Stimulated activated CD4-positive, alpha-beta T cell treated with anti-CD3 and anti-CD28 coated beads, TNF-alpha, amount 100 ng/mL, for 4 hours (primary cell): ENCODE measurements around the gene TRIM31.

ENCODE experiments used
- DNase-seq, 3 experiments: peaks; one replicate each; pipeline ENCODE4 v3.0.0-alpha.2; 2020; ENCODE audit warnings: low read depth in 3 of 3

Gene TRIM31, protein sequence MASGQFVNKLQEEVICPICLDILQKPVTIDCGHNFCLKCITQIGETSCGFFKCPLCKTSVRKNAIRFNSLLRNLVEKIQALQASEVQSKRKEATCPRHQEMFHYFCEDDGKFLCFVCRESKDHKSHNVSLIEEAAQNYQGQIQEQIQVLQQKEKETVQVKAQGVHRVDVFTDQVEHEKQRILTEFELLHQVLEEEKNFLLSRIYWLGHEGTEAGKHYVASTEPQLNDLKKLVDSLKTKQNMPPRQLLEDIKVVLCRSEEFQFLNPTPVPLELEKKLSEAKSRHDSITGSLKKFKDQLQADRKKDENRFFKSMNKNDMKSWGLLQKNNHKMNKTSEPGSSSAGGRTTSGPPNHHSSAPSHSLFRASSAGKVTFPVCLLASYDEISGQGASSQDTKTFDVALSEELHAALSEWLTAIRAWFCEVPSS

DNA sequence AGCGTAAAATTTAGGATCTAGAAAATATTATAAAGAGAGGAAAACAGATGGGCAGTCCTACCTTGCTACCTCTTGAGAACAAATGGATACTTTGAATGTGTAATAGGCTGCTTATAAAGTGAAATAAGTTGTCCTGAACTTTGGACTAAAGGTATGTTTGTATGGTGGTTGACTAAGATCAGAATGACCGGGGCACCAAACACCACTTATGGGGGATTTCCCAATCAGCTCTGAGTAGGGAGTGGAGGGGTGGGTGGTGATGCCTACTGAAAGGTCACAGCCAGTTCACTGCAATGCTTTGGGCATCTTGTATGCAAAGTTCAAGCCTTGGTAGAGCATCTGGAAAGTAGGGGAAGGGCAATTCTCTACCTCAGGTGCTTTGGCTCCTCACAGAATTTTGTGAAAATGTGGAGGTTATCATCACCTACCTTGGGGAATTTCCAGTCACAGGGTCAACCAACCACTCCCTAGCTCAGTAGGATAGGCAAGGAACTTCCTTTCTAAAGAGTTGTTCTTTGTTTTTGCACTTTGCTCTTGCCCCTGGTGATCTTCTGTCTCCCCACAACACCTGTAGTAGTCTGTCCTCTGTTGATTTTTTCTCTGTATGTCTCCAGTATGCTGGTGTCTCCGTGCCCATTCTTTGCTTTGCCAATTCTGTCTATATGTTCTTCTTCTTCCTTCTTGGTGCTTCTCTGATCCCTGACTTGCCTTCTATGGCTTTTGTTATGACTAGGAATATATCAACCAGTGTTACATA, at the start of gene TRIM31:
Gene TRIM31 (minus strand): TSS at position 88 of the 757 bp plus-strand sequence. CDS start 285 bp downstream, outside the sequence.
- no peak for DNase-seq

DNA sequence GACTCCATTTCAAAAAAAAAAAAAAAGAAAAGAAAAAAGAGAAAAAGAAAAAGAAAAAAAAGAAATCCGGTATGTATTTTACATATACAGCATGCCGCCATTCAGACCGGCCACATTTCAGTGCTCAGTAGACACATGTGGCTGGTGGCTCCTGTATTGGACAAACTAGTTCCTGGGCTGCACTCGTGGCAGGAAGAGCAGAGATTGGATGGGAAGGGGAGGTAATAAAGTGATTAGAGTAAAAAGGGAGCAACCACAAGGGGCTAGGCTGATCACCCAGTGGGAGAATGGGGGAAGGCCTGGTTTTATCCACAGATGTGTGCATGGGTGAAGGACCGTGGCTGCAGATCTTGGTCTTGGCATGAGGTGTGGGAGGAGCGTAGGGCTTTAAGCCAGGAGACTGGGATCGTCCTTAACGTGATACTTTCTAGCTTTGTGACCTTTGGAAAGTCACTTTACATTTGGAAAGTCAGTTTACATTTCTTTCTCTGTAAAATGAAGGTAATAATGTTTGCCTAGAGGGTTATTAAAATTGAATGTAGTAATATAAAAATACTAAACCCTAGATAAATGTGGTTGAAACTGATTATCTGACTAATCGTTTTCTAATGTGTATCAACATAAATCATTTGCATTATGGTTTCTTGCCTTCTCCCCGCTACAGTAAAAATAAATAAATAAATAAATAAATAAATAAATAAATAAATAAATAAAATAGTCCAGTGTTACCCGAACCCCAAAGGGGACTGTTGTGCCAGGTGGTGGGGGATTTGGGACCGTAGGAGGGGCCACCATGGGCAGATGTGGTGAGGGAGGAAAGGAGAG, 49.6 kb upstream of the TRIM31 start:
- DNase-seq = no peak

DNA sequence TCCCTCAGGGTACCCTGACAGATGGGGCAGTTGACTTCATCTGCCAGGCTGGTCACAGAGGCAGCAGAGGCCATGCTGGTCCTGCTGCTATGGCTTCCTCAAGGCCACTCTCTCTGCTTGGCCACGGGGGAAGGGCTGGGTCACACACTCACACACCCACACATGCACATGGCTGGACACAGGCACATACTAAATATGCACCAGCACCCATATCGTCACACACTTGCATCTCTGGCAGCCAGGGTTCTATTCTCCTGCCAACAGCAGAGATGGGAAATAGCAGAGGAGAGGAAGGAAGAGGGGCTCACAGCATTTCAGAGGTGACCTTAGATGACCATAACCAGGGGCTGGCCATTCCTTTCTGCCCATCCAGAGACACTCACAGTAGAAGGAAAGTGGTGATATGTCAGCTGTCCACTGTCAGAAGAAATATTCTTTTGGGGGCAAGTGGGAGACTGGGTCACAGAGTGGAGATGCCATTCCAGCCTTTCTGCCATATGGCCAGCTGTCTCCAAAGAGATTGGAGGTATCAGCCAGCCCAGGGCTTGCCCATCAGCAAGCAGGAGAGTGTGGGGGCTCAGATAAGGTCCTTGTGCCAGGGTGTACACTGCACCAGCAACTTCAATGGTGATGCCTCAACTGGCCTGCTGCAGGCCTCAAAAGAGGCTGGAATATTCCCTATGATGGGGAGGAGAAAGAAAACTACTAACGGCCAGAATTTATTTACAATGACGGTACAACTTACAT, 48.1 kb upstream of the TRIM31 start, which contains the start of gene TRIM10:
Gene TRIM10 (minus strand): TSS at position 427 of the 747 bp plus-strand sequence. CDS start 353 bp downstream, at position 74.
- no peak for DNase-seq

DNA sequence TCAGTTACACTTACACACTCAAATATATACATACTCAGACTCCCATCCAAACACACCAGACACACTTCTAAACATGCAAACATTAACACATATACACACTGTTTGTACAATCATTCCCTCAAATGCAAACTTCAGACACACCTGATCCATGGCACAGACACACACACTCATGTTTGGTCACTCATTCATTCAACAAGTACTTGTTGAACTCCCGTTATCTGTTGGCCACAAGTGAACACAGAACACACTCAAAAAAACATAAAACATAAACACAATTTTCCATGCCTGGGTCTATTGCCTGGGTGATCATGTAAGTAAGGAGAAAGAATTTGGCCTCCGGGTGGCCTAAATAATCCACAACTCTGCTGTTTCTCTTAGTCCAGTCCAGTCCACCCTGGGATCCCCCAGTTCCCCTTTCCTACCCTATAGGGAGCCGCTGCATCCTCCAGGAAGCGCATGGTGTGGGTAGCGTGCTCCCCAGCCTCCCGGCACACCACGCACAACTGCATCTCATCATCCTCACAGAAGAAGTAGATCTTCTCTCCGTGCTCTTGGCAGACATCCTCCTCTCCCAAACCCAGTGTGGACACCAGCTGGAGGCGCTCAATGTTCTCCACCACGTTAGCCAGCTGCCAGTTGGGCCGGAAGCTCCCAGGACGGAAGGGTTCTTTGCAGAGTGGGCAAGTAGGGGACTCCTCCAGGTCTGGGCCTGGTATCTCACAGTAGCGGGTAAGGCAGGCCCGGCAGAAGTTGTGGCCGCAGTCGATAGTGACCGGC, 47.3 kb upstream of the TRIM31 start:
- DNase-seq = no peak

DNA sequence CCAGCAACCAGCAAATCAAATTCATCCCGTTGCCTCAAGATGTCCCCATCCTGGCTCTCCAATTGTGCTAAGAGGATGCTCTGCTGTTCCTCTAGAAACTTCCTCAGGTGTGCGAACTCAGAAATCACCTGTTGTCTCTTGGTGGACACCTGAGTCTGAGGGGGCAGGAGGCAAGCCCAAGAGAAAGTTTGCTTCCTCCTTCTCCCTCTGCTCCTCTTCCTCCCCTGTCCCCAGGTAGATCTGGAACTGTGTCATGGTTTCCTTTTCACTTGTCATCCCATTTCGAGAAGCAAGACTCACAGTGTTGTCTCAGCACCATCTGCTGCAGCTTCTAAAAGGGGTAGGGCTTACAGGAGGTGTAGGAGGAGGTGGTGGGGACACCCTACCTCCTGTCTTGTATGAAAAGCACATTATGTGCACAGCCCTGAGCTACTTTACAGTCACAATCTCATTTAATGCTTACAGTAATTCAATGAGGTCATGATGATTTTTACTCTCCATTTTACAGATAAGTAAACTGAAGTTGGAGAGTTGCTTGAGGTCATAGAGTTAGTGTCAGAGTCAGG, 45.7 kb upstream of the TRIM31 start:
- DNase-seq = no peak

DNA sequence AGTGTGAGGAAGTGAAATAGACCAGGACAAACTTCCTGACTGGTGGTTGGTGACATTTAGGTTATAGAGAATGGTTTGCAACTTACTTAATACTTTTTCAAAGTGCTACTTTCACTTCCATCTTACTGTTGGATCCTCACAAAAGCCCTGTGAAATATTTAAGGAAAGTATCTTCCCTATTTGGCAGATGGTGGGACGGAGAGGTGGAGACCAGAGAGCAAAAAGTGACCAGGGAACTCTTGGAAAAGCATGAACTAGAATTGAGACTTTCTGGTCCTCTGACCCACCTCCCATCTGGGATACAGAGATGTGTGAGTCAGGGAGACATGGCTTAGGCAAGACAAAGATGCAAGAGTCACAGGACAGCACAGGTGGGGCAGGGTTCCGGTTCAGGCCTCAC, 45.1 kb upstream of the TRIM31 start:
- no peak for DNase-seq

DNA sequence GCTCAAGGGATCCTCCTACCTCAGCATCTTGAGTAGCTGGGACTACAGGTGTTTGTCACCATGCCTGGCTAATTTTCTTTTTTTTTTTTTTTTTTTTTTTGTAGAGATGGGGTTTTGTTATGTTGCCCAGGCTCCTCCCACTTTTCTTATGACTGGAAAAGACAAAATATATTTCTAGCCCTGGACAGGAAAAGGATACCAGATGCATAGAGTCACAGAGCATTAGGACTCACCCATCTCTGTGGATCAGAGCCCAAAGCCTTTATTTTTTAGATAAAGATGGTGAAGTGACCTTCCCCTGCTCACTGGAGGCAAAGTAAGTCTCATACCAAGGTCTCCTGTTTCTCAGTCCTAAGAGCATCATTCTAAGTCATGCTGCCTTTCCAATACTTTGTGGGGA, 44.7 kb upstream of the TRIM31 start:
- no peak for DNase-seq

DNA sequence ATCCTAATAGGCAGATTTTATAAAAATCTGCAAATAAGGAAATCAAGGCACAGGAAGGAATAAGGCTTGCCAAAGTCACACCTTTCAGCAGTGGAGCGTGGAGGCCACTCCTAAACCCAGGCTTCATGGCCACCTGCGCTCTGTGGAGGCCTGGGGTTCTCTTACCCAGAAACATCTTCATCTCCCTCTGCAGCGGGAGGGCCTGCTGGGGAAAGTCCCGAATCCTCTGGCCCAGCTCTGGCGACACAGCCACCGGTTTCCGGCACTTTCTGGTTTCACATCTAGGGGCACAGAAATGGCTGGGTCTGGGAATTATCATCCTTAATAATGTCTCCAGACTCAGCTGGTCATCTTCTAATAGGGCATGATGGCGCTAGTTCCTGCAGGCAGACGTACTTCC, 43.9 kb upstream of the TRIM31 start:
- DNase-seq = no peak

DNA sequence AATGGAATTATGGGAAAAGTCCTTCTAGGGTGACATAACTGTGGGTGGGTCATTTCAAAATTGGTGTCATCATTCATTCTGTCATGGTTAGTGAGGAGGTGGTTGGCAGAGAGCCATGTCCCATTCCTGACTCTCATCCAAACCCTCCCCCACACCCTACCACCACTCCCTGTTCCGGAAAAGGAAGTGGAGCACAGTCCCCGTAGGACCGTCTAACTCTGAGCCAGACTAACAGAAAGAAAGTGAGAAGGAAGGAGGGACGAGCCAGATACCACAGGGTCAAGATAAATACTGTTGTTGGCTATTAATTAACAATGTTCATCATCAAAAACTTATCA, 43.3 kb upstream of the TRIM31 start:
- no peak for DNase-seq

DNA sequence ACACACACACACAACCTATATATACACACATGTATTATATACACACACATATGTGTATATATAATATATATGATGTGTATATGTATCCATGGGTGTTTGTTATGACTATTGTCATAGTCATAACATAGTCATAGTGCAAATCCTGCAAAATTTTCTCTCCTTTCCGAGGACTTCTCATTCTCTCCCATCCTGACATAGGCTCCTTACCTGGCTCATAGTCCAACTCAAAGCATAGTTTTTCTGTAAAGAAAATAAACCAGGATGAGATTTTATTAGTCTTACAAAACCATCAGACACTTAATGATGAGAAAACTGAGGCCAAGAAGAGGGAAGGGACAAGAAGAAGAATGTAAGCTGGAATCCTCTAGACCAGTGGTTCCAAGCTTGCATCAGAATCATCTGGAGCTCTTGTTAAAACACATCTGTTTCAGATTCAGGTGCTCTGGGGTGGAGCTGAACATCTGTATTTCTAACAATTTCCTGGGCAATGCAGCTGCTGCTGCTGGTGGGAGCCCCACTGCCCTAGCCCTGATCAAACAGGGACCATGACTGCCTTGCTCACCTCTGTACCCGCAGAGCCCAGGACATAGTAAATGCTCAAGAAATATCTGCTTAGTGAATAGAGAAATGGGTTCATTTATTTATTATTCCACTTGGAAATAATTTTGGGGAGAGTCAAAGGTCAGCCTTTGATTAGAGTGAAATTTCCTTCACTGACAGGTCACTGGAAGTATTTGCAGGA, 42.8 kb upstream of the TRIM31 start:
- DNase-seq = no peak

DNA sequence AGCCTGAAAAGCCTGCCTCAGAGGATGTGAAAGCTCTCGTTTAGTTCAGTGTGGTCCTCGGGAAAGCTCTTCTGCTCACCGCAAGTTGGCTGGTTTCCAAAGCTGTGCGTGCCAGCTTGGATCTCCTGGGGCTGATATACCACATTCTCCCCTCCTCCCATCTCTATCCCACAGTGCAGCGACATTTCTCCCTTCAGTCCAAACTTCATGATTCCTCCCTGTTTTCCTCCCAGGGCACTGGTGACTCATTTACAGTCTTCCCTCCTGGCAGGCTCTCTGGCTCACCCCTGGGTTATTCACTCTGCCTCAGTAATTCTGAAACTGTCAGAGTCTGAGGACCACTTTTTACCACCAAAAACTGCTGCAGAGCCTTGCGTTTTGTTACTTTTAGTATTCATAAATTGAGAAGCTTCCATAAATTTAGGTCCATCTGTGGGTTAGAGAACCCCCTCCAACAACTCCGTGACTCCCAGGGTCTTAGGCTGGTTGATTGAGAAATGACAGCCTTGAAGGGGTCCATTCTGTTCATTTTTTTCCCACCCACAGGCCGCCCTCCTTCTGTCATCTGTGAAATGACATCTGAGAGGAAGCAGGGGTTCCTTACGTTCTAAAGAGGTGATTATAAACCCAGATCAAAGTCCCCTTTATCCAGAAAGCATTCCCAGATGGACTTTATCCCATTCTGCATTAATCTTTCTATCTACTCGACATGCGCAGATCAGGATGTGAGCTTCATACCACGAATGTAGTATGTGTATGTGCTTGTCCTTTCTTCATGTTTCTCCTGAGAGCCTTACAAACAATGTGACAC, 42.0 kb upstream of the TRIM31 start:
- no peak for DNase-seq

DNA sequence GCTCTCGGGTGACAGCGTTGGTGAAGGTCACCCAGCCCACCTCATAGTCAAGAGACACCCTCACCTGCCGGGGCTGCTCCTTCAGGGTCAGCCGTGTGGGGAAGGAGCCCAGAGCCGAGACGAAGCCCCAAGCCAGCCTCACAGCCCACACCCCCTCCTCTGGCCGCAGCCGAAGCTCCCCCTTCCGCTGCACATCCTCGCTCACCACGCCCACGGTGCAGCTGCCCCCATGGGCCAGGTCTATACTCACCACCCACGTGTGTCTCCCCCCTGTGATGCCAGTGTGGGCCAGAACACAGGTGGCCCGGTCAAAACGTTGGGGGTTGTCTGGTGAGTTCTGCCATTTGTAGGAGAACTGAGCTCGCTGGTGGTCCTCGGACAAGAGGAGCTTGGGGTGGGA, 41.2 kb upstream of the TRIM31 start:
- no peak for DNase-seq

DNA sequence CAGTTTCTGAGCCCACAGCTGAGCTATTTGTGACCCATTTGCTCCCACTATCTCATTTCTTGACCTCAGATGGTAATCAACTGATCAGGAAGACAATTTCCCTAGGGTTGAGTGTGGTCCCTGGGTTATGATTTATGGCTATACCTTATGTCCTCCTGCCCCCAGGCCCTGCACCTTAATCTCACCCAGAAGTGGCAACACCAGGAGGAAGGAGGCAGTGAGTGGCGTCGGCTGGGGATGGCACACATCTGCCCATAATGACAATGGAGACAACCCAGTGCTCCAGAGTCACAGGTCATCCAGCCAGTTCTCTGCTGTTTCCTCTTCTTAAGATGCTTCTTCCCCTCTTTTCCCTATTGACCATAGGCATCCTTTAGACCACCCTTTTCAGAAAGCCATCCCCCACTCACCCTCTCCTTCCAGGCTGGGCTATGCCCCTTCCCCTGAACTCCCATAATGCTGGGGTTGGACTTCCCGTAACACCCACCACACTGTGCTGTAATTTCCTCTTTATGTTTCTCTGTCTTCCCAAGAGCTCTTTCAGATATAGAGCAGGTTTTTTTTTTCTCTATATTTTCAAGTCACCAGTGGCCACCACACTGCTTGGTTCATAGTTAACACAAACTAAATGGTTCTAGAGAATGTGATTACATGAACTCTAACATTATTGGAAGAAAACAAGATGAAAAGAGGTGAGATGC, 40.2 kb upstream of the TRIM31 start:
- no peak for DNase-seq

DNA sequence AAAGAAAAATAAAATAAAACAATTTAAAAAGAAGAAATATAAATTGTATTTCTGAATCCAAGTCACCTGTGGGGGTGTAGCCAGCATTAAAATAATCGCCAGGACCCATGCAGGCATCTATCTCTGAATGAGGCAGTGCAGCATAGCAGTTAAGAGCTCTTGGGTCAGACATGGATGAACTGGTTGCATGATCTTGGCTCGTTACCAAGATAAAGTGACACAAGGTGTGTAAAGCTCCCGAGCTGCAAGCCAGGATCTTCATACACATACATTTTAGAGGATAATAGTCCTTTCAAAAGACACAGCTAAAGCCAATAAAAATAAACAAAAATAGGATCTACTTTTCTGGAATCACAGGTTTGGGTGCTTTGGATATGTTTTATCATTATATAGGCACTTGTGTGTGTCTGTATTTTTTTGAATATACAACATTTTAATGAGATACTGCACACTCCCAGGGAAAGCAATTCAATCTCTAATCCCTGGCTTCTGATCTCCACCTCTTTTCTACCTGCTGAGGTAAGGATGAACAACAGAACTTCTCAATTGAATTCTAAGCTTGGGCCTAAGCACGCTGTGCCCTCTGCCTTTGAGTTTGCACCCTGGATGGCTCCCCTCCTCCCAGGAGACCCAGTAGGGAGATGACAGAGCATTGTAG, 39.3 kb upstream of the TRIM31 start:
- DNase-seq = no peak

DNA sequence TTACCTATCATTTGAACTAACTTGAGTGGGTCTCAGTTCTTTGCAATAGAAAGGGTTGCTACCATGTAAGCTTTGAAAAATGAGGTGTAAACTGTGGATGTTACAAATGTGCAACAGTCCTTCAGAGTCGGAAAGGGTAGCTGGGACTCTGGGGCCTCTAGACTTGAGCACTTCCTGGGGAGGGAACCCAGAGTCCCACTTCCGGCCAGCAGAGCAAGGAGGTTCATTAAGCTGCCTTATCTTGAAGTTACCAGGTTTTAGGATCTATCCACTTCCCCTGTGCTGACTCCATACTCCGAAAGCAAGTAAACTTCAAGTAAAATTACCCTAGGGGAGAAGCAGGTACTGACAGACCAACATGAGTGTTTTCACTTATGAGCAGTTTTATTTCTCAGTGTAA, 38.7 kb upstream of the TRIM31 start:
- no peak for DNase-seq

DNA sequence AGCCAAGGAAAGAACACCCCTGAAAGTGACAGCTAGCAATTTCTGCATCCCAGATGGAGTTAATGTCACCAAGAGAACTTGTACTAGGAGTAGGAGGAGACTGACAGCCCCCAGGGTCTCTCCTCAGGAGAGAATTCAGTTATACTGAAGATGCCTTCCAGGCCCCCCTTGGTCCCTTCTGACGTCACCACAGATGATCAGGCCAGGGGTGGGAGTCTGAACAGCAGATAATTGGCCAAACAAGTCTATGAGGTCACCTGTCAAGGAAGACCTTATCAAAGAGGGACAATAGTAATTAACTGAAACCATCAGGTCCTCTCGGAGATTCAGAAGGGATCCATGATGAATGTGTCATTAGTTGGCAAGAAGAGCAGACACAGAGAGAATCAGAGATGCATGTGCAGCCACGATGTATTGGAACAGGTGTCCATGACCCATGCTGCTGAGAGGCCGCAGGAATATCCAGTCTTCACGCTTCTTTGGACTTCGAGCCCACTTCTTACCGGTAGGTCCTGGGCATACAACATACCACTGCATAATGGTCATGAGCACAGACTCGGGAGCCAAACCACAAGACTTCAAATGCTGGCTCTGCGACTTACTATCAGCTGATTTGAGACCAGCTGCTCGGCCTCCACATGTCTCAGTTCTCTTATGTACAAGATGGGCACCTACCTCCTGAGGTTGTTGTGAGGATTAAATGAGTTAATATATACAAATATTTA, 37.9 kb upstream of the TRIM31 start:
- no peak for DNase-seq
